ENCODE data around the gene REEP6.
"Not testable (repeated sequence)": the region's sequence is repeated elsewhere in the genome, so short reads cannot be mapped to it uniquely, and the experiment has no call there.

REEP6 gene

DNA sequence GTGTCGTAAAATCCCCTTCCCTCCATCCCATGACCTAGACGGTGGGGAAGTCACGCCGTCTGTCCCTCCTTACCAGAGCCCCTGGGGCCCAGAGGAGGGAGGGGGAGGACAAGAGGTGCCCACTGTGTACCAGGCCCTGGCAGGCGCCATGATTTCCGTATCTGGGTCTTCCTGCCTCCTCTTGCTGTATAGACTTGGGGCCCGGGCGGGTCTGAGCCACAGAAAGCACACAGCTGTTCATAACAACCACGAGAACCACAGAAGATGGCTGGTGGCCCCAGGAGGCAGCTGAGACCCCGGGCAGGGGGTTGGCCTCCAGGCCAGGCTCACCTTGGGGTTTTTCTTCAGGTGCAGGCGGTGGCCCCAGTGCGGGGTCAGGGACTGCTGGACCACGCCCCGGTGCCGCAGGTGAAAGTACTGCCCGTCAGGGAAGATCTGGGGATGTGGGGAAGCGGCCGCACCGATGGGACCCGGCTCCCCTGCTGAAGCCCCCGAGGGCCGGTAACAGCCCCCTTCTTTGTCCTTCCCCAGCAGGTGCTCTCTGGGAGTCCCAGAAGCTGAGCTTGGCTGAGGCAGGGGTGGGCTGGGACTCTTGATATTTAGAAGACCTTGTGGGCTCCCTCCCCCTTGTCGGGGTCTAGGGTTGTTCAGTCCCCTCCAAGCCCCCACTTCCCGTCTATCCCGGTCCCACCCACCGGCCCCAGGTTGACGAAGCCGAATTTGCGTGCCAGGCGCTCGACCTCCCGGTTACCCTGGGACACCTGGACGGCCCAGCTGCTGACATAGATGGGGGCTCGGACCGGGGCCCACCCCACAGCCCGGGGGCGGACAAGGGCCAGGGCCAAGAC lies 1.3 kb upstream of the REEP6 start:
- no peak for DNase-seq (ENCODE audit: low read depth, low spot score)

DNA sequence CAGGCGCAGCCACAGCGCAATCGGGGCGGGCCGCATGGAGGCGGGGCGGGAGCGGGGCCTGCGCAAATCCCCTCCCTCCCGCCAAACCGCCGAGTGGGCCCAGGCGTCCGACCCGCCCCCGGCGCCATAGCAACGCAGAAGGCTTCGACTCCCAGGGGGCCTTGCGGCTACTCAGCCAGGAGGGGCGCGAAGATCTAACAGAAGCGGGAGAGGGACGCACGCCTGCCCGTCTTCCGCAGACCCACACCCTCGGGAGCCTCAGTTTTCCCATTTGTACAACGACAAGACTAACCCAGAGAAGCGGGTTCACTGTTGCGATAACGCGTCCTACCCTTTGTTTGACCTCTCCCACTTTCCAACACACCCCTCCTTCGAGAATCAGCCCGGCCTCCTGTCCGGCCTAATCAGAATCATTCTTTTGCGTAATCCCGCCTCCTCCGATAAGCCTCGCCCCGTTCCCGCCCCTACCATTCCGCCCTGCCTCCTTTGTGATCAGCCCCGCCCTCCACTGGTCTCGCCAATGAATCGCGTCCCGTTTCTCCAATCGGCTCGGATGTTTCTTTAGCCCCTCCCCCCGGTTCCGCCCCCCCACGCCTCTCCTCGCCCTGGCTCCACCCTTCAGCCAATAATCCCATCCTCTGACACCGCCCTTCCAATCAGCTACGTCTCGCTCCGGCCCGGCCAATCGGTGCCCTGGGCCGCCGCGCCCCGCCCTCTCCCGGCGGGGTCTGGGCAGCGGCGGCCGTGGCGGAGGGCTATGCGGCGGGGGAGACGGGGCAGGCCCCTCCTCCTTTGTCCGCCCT lies 469 bp upstream of the REEP6 start, which contains the start of gene PCSK4:
PCSK4 (minus strand) TSS at position 40 of the 803 bp plus-strand sequence; CDS start at position 36, 4 bp downstream.
- DNase-seq (ENCODE audit: low read depth, low spot score) = peak; percentile 99

DNA sequence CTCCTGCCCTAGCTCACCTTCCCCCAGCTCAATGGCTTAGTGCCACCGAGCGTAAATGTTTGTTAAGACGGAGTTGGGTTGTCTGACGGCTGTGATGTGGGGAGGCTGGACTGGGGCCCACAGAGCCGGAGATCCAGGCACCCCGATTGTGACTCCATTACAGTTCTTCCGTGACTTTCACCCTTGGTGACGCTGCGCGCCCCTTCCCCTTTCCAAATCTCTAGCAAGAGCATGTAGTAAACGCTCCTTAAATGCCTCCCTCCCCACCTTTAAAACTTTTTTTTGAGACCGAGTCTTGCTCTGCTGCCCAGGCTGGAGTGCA lies 829 bp downstream of the REEP6 start:
- no peak for DNase-seq (ENCODE audit: low read depth, low spot score)

DNA sequence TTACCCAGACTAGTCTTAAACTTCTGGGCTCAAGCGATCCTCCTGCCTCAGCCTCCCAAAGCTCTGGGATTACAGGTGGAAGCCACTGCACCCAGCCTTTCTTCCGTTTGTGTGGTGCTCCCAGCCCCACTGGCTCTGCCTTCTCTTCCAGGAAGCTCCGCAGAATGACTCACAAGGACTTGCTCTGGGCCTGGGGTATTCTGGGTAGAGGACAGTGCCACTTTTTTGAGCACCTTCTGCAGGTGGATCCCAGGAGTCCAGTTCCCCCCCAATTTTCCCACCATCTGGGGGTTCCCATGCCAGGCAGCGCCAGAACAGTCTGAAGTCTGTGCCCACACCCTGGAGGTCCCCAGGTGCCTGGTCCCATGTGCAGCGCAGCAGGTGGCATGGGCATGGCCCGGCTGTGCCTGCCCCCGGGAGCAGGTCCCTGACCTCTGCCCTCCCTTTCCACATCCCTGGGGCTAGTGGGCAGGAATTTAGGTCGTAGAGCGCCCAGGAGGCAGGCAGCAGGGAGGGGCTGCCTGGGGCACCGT lies 1.6 kb downstream of the REEP6 start:
- DNase-seq (ENCODE audit: low read depth, low spot score) = no peak

DNA sequence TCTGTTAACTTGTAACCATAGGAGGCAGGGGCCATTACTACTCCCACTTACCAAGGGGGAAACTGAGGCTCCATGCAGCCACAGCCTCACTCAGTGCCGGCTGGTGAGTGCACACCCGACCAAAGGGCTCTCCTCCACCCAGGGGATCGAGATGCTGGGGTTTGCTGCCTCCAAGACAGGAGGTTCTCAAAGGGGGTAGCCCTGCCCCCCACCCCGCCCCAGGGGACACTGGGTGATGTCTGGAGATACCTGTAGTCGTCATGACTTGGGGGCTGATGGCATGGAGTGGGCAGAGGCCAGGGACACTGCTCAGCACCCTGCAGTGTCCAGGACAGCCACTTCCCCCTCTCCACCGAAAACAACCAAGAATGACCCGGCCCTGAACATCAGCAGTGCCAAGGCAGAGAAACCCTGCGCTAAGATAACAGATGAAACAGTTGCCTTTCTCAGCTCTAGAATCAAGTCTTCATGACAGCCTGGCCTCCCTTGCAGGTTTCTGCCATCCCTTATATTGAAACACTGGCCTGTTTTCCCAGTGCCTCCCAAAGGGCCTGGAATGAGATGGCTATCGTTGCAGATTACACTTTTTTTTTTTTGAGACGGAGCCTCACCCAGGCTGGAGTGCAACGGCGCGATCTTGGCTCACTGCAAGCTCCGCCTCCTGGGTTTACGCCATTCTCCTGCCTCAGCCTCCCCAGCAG lies 3.3 kb downstream of the REEP6 start:
- DNase-seq (ENCODE audit: low read depth, low spot score) = no peak

DNA sequence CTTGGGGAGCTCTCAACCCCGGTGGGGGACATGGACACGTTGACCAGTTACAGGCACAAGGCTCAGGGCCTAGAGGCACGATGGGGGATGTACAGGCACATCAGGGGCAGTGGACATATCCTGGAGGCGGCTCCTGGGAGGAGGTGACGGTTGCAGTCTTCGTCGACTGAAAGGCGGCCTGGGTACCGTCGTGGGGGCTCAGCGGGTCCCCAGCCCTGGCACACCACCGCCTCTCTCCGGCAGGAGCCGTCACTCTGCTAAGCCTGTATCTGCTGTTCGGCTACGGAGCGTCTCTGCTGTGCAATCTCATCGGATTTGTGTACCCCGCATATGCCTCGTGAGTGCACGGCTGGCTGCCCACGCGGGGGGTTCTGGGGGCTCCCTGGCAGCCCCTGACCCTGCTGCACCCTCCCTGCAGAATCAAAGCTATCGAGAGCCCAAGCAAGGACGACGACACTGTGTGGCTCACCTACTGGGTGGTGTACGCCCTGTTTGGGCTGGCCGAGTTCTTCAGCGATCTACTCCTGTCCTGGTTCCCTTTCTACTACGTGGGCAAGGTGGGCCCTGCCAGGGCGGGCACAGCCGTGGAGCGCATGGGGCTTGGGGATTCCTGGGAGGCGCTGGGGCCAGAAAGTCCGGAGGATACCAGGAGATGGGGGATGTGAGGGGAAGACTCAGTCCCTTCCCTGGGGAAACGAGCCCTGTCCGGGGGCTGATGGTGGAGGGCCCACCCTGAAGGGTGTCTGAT lies 4.2 kb downstream of the REEP6 start:
- no peak for DNase-seq (ENCODE audit: low read depth, low spot score)

DNA sequence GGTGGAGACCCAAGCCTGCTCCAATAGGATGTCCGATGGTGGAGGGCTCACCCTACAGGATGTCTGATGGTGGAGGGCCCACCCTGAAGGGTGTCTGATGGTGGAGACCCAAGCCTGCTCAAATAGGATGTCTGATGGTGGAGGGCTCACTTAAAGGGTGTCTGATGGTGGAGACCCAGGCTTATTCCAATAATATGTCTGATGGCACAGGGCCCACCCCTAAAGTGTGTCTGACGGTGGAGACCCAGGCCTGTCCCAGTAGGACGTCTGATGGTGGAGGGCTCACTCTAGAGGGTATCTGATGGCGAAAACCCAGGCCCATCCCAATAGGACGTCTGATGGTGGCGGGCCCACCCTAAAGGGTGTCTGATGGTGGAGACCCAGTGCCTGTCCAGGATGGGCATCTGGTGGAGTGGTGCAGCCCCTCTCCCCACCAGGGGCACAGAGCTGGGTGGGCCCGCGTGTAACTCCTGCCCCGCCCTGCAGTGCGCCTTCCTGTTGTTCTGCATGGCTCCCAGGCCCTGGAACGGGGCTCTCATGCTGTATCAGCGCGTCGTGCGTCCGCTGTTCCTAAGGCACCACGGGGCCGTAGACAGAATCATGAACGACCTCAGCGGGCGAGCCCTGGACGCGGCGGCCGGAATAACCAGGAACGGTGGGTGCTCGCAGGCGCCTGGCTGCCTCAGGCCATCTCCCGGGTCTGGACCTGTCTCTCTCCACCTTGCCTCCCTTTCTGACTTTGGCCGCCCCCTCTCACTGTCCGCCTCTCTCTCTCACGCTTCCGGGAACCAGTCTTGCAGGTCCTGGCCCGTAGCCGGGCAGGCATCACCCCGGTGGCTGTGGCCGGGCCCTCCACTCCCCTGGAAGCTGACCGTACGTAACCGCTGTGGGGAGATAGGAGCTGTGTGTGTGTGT lies 5.1 kb downstream of the REEP6 start:
- DNase-seq (ENCODE audit: low read depth, low spot score) = peak; percentile 72

DNA sequence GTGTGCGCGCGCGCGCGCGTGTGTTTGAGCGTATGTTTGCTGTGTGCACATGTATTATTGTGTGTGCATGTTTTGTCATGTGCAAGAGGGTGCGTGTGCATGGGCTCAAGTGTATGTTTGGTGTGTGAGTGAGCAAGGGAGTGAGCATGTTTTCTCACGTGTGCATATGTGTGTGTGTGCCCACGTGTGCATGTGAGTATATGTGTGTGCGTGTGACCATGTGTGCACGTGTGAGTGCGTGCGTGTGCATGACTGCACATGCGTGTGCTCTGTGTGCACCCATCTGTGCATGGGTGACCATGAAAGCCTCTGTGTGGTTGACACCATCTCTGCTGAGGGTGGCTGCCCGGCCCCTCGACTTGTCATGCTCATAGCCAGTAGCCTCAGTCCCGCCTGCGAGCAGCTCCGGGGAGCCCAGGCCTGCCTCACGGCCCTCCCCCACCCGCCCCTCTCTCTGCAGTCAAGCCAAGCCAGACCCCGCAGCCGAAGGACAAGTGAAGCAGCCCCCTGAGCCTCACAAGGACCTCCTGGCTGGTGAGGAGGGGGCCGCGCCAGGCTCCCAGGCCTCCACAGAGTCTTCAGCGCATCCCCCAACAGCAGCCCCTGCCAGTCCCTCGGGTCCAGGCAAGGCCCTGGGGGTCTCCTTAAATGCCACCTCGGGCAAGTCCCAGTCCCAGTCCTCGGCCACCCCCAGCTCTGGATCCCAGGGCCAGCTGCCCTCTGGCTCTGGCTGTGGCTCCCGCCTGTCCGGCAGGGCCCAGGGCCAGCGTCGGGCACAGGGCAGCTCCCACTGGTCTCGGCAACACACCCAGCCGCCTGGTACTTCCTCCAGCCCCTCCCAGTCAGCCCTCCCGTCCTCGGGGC lies 6.0 kb downstream of the REEP6 start:
- DNase-seq (ENCODE audit: low read depth, low spot score) = no peak

DNA sequence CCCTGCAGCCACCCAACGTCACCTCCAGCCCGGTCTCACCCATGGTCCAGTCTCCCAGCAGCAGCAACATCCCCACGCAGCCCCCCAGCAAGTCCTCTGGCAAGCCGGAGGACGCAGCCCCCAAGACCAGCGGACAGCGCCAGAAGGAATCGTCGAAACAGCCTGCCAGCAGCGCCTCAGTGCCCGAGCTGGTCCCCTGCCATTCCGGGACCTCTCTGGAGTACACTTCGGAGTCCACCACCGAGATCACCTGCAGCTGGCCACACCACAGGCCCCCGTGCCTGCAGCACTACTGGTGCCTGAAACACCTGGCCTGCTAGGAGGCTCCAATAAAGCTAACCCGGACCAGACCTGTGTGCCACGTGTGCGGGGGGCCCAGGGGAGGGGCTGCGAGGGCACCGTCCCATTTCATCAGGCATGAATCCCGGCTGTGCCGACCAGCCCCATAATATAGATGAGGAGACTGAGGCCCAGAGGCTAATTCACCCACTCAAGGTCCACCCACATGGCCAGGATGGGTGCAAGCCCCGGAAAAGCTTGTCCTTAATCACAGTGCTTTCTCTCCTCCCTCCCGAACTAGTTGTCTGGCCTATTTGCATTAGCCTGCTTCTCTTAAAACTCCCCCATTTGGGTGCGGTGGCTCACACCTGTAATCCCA lies 6.7 kb downstream of the REEP6 start:
- no peak for DNase-seq (ENCODE audit: low read depth, low spot score)

DNA sequence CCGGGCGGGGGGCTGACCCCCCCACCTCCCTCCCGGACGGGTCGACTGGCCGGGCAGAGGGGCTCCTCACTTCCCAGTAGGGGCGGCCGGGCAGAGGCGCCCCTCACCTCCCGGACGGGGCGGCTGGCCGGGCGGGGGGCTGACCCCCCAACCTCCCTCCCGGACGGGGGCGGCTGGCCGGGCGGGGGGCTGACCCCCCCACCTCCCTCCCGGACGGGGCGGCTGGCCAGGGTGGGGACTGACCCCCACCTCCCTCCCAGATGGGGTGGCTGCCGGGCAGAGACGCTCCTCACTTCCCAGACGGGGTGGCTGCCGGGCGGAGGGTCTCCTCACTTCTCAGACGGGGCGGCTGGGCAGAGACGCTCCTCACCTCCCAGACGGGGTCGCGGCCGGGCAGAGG lies 8.2 kb downstream of the REEP6 start:
- DNase-seq (ENCODE audit: low read depth, low spot score) = not testable (repeated sequence)

DNA sequence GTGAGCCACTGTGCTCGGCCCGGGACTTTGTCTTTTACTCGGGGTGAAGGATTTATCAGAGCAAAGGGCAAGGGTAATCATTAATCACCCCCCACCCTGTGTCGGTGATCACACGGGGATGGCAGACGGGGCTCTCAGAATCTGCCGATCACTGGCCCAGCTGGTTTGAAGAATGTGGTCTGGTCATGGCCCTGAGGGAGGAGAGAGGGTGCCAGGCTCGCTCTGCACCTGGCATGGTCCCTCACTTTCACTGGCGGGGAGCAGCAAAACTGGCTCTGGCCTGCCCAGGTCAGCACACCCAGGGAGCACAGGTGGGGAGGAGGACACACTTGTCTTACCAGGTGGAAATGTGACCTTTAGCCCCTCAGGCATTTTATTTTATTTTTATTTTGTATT lies 10.2 kb downstream of the REEP6 start:
- no peak for DNase-seq (ENCODE audit: low read depth, low spot score)

DNA sequence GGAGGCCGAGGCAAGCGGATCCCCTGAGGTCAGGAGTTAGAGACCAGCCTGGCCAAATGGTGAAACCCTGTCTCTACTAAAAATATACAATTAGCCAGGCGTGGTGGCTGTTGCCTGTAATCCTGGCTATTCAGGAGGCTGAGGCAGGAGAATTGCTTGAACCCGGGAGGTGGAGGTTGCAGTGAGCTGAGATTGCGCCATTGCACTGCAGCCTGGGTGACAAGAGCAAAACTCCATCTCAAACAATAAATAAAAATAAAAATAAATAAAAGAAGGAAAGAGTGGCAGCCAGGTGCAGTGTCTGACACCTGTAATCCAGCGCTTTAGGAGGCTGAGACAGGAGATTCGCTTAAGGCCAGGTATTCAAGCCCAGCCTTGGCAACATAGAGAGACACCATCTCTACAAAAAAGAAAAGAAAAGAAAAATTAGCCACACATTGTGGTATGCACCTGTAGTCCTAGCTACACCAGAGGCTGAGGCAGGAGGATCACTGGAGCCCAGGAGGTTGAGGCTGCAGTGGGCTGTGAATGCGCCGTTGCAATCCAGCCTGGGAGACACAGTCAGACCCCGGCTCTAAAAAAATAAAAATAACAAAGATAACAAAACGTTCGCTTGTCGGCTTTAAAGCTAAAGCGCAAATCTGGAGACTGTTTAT lies 11.6 kb downstream of the REEP6 start:
- DNase-seq (ENCODE audit: low read depth, low spot score) = no peak

DNA sequence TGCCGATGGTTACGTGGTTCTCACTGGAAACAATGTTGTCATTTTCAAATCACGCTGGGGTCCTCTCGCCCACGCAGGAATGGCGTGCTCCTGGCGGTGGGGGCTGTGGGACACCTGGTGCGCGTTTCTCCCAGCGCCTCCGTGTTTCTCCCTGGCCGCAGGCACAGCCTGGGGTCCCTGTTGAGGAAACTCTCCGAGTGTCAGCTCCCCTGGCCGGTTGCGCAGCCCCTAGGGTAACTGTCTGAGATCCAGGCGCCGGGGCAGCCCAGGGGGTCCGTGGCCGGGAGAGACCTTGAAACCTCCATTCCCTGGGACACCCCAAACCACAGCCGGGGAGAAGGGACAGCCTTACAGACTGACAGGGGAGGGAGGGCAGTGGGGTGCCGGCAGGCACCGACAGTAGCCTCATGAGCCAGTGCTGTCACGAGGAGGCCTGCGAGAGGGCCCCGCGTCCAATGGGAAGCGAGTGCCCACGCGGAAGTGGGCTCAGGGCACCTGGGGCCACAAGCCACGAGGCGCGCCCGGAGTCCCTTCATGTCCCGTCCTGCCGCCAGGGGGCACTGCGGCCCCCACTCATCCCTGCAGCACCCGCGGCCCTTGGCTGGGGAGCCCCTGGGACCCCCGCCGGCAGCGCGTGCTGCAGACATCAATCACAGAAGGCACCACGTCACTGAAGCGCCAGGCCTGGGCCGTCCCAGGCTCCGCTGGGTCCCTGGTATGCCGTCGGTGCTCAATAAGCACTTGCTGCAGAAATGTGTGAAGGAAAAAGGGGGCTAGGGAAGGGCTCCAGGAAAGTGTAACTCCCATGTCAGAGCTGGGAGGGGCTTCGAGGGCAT lies 12.3 kb downstream of the REEP6 start:
- peak; percentile 74 for DNase-seq (ENCODE audit: low read depth, low spot score)

DNA sequence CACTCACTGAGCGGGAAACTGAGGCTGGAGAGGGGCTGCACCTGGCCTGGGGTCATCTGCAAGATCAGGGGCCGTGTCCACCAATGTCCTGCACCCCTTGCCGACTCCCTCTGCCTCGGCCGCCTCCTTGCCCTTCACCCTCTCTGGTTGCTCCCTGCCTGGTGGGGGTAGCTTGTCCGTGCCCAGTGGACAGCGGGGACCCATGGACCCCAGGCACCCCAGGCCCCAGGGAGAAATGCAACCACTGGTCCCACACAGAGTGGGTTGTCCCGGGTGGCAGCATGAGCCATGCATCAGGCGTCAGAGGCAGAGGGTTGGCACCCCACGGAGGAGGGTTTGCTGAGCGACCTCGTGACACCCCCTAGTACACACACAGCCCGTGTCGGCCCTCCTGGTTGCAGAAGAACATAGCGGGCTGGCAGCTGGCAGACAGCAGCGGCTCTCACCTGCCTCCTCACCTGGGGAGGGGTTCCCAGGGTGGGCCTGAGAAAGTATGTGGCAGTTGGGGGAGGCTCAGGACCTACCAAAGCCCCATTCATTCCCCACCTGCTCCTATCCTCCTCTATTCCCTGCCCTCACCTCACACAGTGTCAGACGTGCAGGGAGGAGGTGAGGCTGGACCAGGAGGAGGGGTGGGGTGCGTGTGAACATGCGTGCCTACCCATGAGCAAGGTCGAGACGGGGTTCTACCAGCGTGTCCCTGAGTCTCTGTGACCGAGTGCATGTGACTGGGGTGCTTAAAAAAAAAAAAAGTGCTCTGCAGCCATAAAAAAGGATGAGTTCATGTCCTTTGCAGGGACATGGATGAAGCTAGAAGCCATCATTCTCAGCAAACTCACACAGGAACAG lies 13.2 kb downstream of the REEP6 start:
- DNase-seq (ENCODE audit: low read depth, low spot score) = no peak

DNA sequence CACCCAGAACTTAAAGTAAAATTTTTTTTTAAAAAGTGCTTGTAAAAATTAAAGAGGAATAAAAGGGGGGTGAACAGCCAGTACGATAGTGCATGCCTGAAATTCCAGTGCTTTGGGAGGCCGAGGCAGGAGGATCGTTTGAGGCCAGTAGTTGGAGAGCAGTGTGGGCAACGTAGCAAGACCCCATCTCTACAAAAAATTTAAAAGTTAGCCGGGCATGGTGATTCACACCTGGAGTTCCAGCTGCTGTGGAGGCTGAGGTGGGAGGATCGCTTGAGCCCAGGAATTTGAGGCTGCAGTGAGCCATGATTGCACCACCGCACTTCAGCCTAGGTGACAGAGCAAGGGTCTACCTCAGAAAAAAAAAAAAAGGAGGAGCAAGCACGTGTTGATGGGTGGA lies 14.0 kb downstream of the REEP6 start:
- no peak for DNase-seq (ENCODE audit: low read depth, low spot score)
